Pons (tissue), 1 donor: ENCODE data around the gene FRMD1.

Experiments used
- DNase-seq: peaks from one replicate; pipeline ENCODE4 v3.0.0-alpha.2; 2016; ENCODE audit warnings: low spot score

FRMD1 gene

GRCh38 chr6:168055696-168056489, 23.1 kb downstream of the FRMD1 start:
- DNase-seq = no peak

DNA sequence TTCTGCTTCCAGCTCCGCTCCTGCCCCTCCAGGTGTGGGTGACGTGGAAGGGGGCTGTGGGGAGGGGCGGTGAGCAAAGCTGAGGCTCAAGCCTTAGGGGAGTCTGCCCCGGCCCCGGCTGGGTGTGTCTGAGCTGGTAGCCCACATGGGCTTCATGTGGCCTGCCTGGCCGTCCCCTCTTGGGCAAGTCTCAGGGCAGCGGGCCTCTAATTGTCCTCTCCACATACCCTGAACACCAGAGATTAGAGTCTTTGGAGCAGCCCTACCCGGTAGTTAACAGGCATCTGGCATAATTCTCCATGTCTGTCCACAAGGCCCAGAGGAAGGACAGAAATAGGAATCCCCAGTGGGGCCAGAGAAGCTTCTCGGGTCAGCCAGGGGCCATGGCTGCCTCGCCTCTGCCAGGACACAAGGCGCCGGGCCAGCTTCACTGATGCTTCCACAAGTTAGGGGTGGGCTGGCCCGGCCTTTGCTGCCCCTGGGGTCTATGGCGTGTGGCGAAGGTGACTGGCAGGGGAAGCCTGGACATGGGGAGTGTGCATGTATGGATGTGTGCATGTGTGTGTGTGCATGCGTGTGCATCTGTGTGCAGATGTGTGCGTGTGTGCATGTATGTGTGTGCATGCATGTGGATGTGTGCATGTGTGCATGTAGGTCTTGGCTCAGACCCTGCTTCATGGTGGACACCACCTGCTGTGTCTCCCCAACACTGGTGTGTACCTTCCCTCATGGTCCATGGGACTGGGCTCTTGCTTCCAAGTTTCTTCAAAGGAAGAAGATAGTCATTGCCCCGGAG, 24.0 kb downstream of the FRMD1 start:
- no peak for DNase-seq

- DNase-seq = no peak
Observed at GRCh38 chr6:168053957-168054471, 25.0 kb downstream of the FRMD1 start.

- DNase-seq = no peak
Observed at GRCh38 chr6:168053086-168053956, 25.7 kb downstream of the FRMD1 start.

DNA sequence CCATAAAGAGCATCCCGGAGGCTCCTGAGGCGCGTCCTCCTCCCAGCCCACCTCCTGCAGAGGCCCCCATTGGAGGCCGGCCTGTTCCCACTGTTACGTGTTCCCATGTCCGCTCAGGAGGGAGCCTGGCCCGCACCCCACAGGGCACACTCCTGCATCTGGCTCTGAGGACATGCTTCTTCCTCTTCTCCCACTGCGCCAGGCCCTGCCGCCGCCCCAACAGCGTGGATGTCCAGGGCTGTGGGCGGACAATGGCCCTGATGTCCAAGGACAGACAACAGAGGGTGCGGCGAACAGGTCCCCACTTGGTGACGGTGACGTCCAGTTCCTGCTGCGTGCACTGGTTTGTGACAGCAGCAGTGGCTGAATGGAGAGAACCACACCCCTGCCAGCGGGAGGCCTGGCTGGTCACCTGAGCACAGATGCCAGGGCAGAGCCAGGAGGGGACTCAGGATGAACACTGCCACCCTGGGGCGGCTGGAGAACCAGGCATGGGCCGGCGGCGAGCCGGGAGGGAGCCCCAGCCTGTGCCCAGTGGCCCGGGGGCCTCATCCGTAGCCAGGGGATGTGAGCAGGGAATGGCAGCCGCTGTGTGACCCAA, 26.6 kb downstream of the FRMD1 start:
- no peak for DNase-seq

DNA sequence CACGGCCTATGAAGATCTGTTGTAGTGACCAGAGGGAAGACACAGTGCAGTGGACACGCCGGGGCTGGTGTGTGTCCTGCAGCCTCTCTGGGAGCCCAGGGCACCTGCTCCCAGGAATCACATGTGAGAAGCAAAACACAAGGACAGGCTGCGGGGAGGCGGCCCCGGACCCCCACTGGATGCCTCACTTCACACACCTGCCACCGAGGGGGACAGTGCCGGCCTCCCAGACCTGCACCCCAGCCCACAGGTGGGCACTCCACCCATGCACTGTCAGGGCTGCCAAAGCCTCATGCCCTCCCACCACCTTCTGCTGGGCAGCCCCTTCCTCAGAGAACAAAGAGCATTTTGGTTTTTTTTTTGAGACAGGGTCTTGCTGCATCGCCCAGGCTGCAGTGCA, 27.4 kb downstream of the FRMD1 start:
- no peak for DNase-seq

GRCh38 chr6:168050881-168051586, 28.0 kb downstream of the FRMD1 start:
- peak; percentile 27 for DNase-seq

- no peak for DNase-seq
Observed at GRCh38 chr6:168050225-168050880, 28.7 kb downstream of the FRMD1 start.

DNA sequence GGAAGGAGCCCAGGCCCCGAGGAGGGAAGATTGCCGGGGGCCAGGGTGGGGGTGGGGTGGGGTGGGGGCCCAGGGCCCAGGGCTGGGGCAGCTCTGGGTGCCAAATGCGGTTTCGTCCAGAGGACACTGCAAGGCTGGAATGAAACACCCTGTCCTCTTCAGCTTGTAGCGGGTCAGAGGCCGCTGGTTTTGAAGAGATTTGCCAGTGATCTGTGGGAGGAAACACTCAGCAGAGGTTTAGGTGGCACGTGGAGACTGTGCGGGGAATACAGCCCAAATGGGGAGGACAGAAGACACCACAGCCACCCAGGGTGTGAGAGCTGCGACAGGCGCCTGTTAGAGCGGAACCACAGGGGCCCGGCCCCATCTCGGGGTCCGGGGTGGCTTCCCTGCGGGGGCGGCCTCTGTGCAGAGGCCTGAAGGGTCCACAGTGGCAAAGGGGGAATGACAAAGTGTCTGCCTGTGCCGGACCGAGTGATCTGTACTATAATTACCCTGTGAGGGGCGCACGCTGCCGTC, 29.2 kb downstream of the FRMD1 start:
- no peak for DNase-seq

- DNase-seq = no peak
Observed at GRCh38 chr6:168049277-168049676, 29.7 kb downstream of the FRMD1 start.

- DNase-seq = no peak
Observed at GRCh38 chr6:168048724-168049025, 30.3 kb downstream of the FRMD1 start.

GRCh38 chr6:168047841-168048723, 30.9 kb downstream of the FRMD1 start:
- DNase-seq = peak; percentile 93

GRCh38 chr6:168046696-168047095, 32.3 kb downstream of the FRMD1 start:
- DNase-seq = no peak

DNA sequence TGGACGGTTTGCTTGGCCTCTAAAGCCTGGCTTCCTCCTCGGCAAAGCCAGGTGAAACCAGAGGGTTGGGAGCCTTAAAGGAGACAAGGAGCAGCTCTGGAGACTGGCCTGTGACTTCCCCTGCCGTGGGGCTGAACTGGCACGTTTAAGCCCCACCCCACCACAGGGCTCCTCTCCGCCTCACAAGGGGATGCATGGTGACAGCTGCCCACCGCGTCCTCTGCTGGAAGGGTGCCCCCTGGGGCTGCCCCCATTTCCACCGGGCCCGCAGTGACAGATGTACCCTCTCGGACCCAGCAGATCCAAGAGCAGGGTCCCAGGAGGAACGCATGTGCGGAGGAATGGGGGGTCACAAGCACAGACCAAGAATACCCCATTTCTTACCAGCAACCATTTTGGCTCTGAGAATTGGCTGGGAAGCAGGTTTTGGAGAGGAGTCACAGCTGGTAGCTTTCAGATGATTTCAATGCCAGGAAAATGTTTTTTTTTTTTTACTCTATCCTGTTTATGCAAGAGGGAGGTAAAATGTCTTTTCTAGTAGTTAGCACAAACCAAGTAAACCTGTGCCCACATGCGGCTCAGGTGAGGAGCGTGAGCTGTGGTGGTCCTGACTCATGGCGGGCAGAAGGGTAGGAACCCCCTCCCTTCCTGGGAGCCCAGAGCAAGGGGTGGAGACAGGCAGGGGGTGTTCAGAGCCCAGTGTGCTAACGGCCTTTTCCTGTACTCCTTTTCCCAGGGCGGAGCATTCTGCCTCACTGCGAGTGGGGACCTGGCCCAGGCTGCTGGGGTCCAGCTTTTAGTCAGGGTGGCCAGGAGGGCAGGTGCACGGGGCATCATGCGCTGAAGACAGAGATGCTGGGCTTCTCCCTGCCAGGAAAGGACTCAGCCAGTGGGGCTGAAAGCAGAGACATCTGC, 33.0 kb downstream of the FRMD1 start:
- no peak for DNase-seq

- DNase-seq = no peak
Observed at GRCh38 chr6:168045141-168045691, 33.8 kb downstream of the FRMD1 start.

GRCh38 chr6:168044521-168045130, 34.4 kb downstream of the FRMD1 start:
- DNase-seq = no peak

- DNase-seq = no peak
Observed at GRCh38 chr6:168043848-168044415, 35.1 kb downstream of the FRMD1 start.
